Measurements from ENCODE around the gene ABCA1.

- TF ChIP-seq CTCF (IDR thresholded peaks at IDR 0.05) = no peak
- TF ChIP-seq POLR2A (IDR thresholded peaks at IDR 0.05) = no peak
Measured at GRCh38 chr9:104855807-104856206, 72.1 kb downstream of the ABCA1 start.
